SK-N-SH treated with all-trans-retinoic acid at 6 μM for 48 hours (cell line): ENCODE results near the gene USP30.

Experiments
- ATAC-seq: fragments of 200-7000 bp; cut with Tn5 transposase; 3 replicates; pipeline ENCODE4 v1.9.1; 2020; ENCODE audit warnings: mild to moderate bottlenecking, moderate library complexity
- BACH2 ChIP-seq: fragments of 250-450 bp; sonication (Bioruptor Pico); IDR thresholded peaks from 2 replicates; pipeline ENCODE4 v1.9.0; 2021; ENCODE audit warnings: mild to moderate bottlenecking, borderline replicate concordance
- CSDC2 ChIP-seq: fragments of 250-450 bp; sonication (Bioruptor Pico); IDR thresholded peaks from 2 replicates; pipeline ENCODE4 v1.5.0; 2020; ENCODE audit warnings: mild to moderate bottlenecking, moderate library complexity
- ESRRG ChIP-seq: fragments of 250-450 bp; sonication (Bioruptor Pico); IDR thresholded peaks from 2 replicates; pipeline ENCODE4 v1.6.1; 2021; ENCODE audit warnings: mild to moderate bottlenecking
- GLIS3 ChIP-seq: fragments of 250-450 bp; sonication (Bioruptor Pico); IDR thresholded peaks from 2 replicates; pipeline ENCODE4 v1.5.0; 2020; ENCODE audit warnings: mild to moderate bottlenecking, moderate library complexity
- OSR1 ChIP-seq: fragments of 250-450 bp; sonication (Bioruptor Pico); IDR thresholded peaks from 2 replicates; pipeline ENCODE4 v1.8.0; 2022; ENCODE audit warnings: moderate library complexity, mild to moderate bottlenecking, inconsistent platforms
- PPARA ChIP-seq: fragments of 250-450 bp; sonication (Bioruptor Pico); IDR thresholded peaks from 2 replicates; pipeline ENCODE4 v1.5.0; 2020; ENCODE audit warnings: mild to moderate bottlenecking, borderline replicate concordance
- RARB ChIP-seq: fragments of 250-450 bp; sonication (Bioruptor Pico); IDR thresholded peaks from 2 replicates; pipeline ENCODE4 v1.8.0; 2021; ENCODE audit warnings: mild to moderate bottlenecking, moderate library complexity
- TCF4 ChIP-seq: fragments of 250-450 bp; sonication (Bioruptor Pico); IDR thresholded peaks from 2 replicates; pipeline ENCODE4 v1.8.0; 2021; ENCODE audit warnings: mild to moderate bottlenecking, moderate library complexity, borderline replicate concordance
- TOX ChIP-seq: fragments of 250-450 bp; sonication (Bioruptor Pico); IDR thresholded peaks from 2 replicates; pipeline ENCODE4 v1.8.0; 2021; ENCODE audit warnings: mild to moderate bottlenecking, moderate library complexity, borderline replicate concordance
- ZC3H10 ChIP-seq: fragments of 250-450 bp; sonication (Bioruptor Pico); IDR thresholded peaks from 2 replicates; pipeline ENCODE4 v1.5.1; 2021; ENCODE audit warnings: mild to moderate bottlenecking, moderate library complexity
- ZFP3 ChIP-seq: fragments of 250-450 bp; sonication (Bioruptor Pico); IDR thresholded peaks from 2 replicates; pipeline ENCODE4 v1.5.0; 2020; ENCODE audit warnings: mild to moderate bottlenecking, moderate library complexity
- ZFP30 ChIP-seq: fragments of 450-650 bp; formaldehyde crosslinking; IDR thresholded peaks from 2 replicates; pipeline ENCODE4 v1.5.0; 2022; ENCODE audit warnings: mild to moderate bottlenecking, moderate library complexity
- TF ChIP-seq, protein P1 (sequence below): fragments of 250-450 bp; sonication (Bioruptor Pico); IDR thresholded peaks from 2 replicates; pipeline ENCODE4 v1.5.0; 2020; ENCODE audit warnings: mild to moderate bottlenecking, moderate library complexity
- TF ChIP-seq, protein P2 (sequence below): fragments of 250-450 bp; sonication (Bioruptor Pico); IDR thresholded peaks from 2 replicates; pipeline ENCODE4 v1.8.0; 2021; ENCODE audit warnings: low read depth, mild to moderate bottlenecking, moderate library complexity, borderline replicate concordance
- TF ChIP-seq, protein P3 (sequence below): fragments of 250-450 bp; sonication (Bioruptor Pico); IDR thresholded peaks from 2 replicates; pipeline ENCODE4 v1.5.1; 2020; ENCODE audit warnings: low read depth, mild to moderate bottlenecking, moderate library complexity
- TF ChIP-seq, protein P4 (sequence below): fragments of 250-450 bp; sonication (Bioruptor Pico); IDR thresholded peaks from 2 replicates; pipeline ENCODE4 v1.5.1; 2021; ENCODE audit warnings: mild to moderate bottlenecking, moderate library complexity

Gene USP30

DNA sequence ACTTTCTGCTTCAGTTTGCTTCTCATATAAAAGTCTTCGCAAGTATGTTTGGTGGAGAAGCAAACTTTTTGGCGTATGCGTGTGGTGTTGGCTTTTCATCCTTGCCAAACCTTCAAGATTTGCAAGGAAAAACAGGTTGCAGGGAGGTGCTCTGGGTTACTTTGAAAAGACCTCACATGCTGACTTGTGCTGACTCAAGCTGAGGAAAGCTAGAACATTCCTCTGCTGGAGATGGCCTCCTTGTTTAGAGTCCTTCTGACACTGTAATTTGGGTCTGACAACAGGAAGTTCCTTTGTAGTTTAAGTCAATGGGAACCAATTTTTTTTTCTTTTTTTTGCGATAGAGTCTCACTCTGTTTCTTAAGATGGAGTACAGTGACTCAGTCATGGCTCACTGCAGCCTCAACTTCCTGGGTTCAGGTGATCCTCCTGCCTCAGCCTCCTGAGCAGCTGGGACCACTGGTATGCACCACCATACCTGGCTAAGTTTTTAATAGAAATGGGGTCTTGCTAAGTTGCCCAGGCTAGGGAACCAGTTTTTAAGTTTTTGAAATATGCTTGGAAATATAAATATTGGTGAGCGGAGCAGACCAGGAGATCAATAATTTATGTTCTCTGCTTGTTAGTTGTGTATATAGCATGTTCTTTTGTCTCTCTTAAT lies 61.4 kb downstream of the USP30 start:
- ATAC-seq: no peak
- TF ChIP-seq, protein P1, sequence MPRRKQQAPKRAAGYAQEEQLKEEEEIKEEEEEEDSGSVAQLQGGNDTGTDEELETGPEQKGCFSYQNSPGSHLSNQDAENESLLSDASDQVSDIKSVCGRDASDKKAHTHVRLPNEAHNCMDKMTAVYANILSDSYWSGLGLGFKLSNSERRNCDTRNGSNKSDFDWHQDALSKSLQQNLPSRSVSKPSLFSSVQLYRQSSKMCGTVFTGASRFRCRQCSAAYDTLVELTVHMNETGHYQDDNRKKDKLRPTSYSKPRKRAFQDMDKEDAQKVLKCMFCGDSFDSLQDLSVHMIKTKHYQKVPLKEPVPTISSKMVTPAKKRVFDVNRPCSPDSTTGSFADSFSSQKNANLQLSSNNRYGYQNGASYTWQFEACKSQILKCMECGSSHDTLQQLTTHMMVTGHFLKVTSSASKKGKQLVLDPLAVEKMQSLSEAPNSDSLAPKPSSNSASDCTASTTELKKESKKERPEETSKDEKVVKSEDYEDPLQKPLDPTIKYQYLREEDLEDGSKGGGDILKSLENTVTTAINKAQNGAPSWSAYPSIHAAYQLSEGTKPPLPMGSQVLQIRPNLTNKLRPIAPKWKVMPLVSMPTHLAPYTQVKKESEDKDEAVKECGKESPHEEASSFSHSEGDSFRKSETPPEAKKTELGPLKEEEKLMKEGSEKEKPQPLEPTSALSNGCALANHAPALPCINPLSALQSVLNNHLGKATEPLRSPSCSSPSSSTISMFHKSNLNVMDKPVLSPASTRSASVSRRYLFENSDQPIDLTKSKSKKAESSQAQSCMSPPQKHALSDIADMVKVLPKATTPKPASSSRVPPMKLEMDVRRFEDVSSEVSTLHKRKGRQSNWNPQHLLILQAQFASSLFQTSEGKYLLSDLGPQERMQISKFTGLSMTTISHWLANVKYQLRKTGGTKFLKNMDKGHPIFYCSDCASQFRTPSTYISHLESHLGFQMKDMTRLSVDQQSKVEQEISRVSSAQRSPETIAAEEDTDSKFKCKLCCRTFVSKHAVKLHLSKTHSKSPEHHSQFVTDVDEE (CRISPR knock-in tag): no peak
- TF ChIP-seq GLIS3: no peak
- no peak for TF ChIP-seq ZFP3 (CRISPR knock-in tag)
- TF ChIP-seq RARB (CRISPR knock-in tag): no peak
- TF ChIP-seq PPARA (CRISPR knock-in tag): no peak
- TF ChIP-seq TCF4 (CRISPR knock-in tag): no peak

DNA sequence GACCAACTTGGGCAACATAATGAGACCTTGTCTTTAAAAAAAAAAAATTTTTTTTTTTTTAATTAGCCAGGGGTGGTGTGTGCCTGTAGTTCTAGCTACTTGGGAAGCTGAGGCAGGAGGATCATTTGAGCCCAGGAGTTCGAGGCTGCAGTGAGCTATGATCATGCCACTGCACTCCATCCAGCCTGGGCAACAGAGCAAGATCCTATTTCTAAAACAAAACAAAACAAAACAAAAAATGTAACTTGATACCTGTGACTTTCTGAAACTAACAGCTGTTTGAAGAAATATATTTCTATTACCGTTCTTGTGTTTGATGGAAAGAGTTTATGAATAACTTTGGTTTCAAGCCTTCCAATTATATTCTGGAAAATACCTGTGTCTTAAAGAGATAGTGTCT lies 62.3 kb downstream of the USP30 start:
- ATAC-seq: no peak
- TF ChIP-seq BACH2 (CRISPR knock-in tag) (no peak), GLIS3 (no peak), CSDC2 (no peak)
- TF ChIP-seq, all 23 proteins: peak for 0

DNA sequence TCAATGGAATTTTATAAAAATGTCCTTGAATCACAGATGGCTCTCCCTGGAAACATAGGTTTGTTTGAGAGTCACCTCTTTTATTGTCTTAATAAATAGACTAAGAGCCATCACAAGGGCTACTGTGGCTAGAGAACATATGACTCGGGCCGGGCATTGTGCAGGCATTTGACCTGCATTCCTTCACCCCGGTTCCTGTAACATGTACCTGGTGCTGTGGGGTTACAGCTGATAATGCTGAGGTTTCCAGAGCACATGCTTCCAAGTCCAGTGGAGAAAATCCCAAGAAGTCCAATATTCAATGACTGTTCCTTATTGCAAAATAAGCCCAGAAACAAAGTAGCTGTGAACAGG lies 63.0 kb downstream of the USP30 start:
- no peak for ATAC-seq
- TF ChIP-seq PPARA (CRISPR knock-in tag) (no peak), OSR1 (CRISPR knock-in tag) (no peak), RARB (CRISPR knock-in tag) (no peak), ESRRG (CRISPR knock-in tag) (no peak), TOX (CRISPR knock-in tag) (no peak), ZC3H10 (CRISPR knock-in tag) (no peak), ZFP30 (CRISPR knock-in tag) (no peak), ZFP3 (CRISPR knock-in tag) (no peak)
- TF ChIP-seq, protein P1 (CRISPR knock-in tag): no peak
- TF ChIP-seq, protein P2, sequence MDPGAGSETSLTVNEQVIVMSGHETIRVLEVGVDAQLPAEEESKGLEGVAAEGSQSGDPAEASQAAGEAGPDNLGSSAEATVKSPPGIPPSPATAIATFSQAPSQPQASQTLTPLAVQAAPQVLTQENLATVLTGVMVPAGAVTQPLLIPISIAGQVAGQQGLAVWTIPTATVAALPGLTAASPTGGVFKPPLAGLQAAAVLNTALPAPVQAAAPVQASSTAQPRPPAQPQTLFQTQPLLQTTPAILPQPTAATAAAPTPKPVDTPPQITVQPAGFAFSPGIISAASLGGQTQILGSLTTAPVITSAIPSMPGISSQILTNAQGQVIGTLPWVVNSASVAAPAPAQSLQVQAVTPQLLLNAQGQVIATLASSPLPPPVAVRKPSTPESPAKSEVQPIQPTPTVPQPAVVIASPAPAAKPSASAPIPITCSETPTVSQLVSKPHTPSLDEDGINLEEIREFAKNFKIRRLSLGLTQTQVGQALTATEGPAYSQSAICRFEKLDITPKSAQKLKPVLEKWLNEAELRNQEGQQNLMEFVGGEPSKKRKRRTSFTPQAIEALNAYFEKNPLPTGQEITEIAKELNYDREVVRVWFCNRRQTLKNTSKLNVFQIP (CRISPR knock-in tag): no peak
- TF ChIP-seq, protein P3, sequence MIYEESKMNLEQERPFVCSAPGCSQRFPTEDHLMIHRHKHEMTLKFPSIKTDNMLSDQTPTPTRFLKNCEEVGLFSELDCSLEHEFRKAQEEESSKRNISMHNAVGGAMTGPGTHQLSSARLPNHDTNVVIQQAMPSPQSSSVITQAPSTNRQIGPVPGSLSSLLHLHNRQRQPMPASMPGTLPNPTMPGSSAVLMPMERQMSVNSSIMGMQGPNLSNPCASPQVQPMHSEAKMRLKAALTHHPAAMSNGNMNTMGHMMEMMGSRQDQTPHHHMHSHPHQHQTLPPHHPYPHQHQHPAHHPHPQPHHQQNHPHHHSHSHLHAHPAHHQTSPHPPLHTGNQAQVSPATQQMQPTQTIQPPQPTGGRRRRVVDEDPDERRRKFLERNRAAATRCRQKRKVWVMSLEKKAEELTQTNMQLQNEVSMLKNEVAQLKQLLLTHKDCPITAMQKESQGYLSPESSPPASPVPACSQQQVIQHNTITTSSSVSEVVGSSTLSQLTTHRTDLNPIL (CRISPR knock-in tag): no peak
- TF ChIP-seq, protein P4, sequence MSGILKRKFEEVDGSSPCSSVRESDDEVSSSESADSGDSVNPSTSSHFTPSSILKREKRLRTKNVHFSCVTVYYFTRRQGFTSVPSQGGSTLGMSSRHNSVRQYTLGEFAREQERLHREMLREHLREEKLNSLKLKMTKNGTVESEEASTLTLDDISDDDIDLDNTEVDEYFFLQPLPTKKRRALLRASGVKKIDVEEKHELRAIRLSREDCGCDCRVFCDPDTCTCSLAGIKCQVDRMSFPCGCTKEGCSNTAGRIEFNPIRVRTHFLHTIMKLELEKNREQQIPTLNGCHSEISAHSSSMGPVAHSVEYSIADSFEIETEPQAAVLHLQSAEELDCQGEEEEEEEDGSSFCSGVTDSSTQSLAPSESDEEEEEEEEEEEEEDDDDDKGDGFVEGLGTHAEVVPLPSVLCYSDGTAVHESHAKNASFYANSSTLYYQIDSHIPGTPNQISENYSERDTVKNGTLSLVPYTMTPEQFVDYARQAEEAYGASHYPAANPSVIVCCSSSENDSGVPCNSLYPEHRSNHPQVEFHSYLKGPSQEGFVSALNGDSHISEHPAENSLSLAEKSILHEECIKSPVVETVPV: no peak
- TF ChIP-seq, all 23 proteins: peak for 0
